ENCODE data around the gene AIRE. TPM values are rescaled to one million over a fixed set of nuclear protein-coding genes. Genes with fewer than 3 reads are reported as not detected.

AIRE gene
- total RNA-seq, 1 experiment from 2014 or later, result 0.10 TPM

- no peaks in the 10 kb centered on the region for H3K4me1 ChIP-seq
- DNase-seq, result no peak
Measured at GRCh38 chr21:44261675-44262295, 23.9 kb upstream of the AIRE start, which contains the start of gene DNMT3L. Gene DNMT3L (minus strand): TSS chr21:44261897. CDS start chr21:44261259, 638 bp downstream.

GRCh38 chr21:44262338-44263056 lies 23.2 kb upstream of the AIRE start:
- H3K4me1 ChIP-seq, result no peaks in the 10 kb centered on the region
- H3K9me3 ChIP-seq (replicated peaks), result no peaks in the 10 kb centered on the region
- DNase-seq, result no peak
- H3K36me3 ChIP-seq, result no peaks in the 10 kb centered on the region
- H3K27ac ChIP-seq, result no peak overlapping the region
- no peak overlapping the region for H3K4me3 ChIP-seq
- no peaks in the 10 kb centered on the region for H3K27me3 ChIP-seq

More at GRCh38 chr21:44261675-44262295, 23.9 kb upstream of the AIRE start, which contains the start of gene DNMT3L:
- Histone ChIP-seq H3K36me3 (no peaks in the 10 kb centered on the region), H3K4me3 (no peak within 1 kb of the TSS), H3K27me3 (no peaks in the 10 kb centered on the region), H3K27ac (no peak within 1 kb of the TSS), H3K9me3 (replicated peaks) (no peaks in the 10 kb centered on the region)

- Histone ChIP-seq H3K27ac (no peak overlapping the region), H3K27me3 (no peaks in the 10 kb centered on the region), H3K9me3 (replicated peaks) (no peaks in the 10 kb centered on the region), H3K4me3 (no peak overlapping the region), H3K36me3 (no peaks in the 10 kb centered on the region), H3K4me1 (no peaks in the 10 kb centered on the region)
- no peak for DNase-seq
Measured at GRCh38 chr21:44263221-44263760, 22.4 kb upstream of the AIRE start.

GRCh38 chr21:44263768-44264167 lies 21.9 kb upstream of the AIRE start:
- no peaks in the 10 kb centered on the region for H3K36me3 ChIP-seq
- H3K4me1 ChIP-seq, result no peaks in the 10 kb centered on the region
- H3K27ac ChIP-seq, result no peak overlapping the region
- no peaks in the 10 kb centered on the region for H3K9me3 ChIP-seq (replicated peaks)
- DNase-seq, result no peak
- no peak overlapping the region for H3K4me3 ChIP-seq
- H3K27me3 ChIP-seq, result no peaks in the 10 kb centered on the region

- no peaks in the 10 kb centered on the region for H3K36me3 ChIP-seq
- no peak for DNase-seq
Measured at GRCh38 chr21:44265734-44266270, 19.9 kb upstream of the AIRE start.

GRCh38 chr21:44267655-44268142 lies 18.0 kb upstream of the AIRE start:
- no peaks in the 10 kb centered on the region for H3K27me3 ChIP-seq
- no peaks in the 10 kb centered on the region for H3K9me3 ChIP-seq (replicated peaks)
- DNase-seq, result no peak
- no peaks in the 10 kb centered on the region for H3K4me1 ChIP-seq
- H3K27ac ChIP-seq, result no peak overlapping the region
- H3K36me3 ChIP-seq, result no peaks in the 10 kb centered on the region
- H3K4me3 ChIP-seq, result no peak overlapping the region

More at GRCh38 chr21:44265734-44266270, 19.9 kb upstream of the AIRE start:
- Histone ChIP-seq H3K4me1 (no peaks in the 10 kb centered on the region), H3K4me3 (no peak overlapping the region), H3K27me3 (no peaks in the 10 kb centered on the region), H3K27ac (no peak overlapping the region), H3K9me3 (replicated peaks) (no peaks in the 10 kb centered on the region)

GRCh38 chr21:44269090-44269489 lies 16.6 kb upstream of the AIRE start:
- Histone ChIP-seq H3K4me3 (no peak overlapping the region), H3K36me3 (no peaks in the 10 kb centered on the region), H3K27ac (no peak overlapping the region), H3K9me3 (replicated peaks) (no peaks in the 10 kb centered on the region), H3K27me3 (no peaks in the 10 kb centered on the region), H3K4me1 (no peaks in the 10 kb centered on the region)
- DNase-seq, result no peak

GRCh38 chr21:44271558-44272283 lies 14.0 kb upstream of the AIRE start:
- no peak for DNase-seq
- Histone ChIP-seq H3K27ac (no peak overlapping the region), H3K9me3 (replicated peaks) (no peaks in the 10 kb centered on the region), H3K4me1 (no peaks in the 10 kb centered on the region), H3K36me3 (no peaks in the 10 kb centered on the region), H3K27me3 (no peaks in the 10 kb centered on the region), H3K4me3 (no peak overlapping the region)

GRCh38 chr21:44272284-44272858 lies 13.3 kb upstream of the AIRE start:
- Histone ChIP-seq H3K36me3 (no peaks in the 10 kb centered on the region), H3K4me3 (no peak overlapping the region), H3K27me3 (no peaks in the 10 kb centered on the region), H3K27ac (no peak overlapping the region), H3K9me3 (replicated peaks) (no peaks in the 10 kb centered on the region), H3K4me1 (no peaks in the 10 kb centered on the region)
- no peak for DNase-seq

- Histone ChIP-seq H3K9me3 (replicated peaks) (no peaks in the 10 kb centered on the region), H3K4me3 (no peak overlapping the region), H3K36me3 (no peaks in the 10 kb centered on the region), H3K27me3 (no peaks in the 10 kb centered on the region), H3K4me1 (no peaks in the 10 kb centered on the region), H3K27ac (no peak overlapping the region)
- no peak for DNase-seq
Measured at GRCh38 chr21:44273046-44273445, 12.6 kb upstream of the AIRE start.

- Histone ChIP-seq H3K27ac (no peak overlapping the region), H3K4me3 (no peak overlapping the region), H3K36me3 (no peaks in the 10 kb centered on the region), H3K9me3 (replicated peaks) (no peaks in the 10 kb centered on the region), H3K27me3 (0 out of 2 replicates have a peak, but pooled peaks cover 3% of the 10 kb centered on the region), H3K4me1 (peaks cover 12% of the 10 kb centered on the region)
- no peak for DNase-seq
Measured at GRCh38 chr21:44275041-44275440, 10.6 kb upstream of the AIRE start.

GRCh38 chr21:44279354-44280260 lies 6.1 kb upstream of the AIRE start:
- H3K9me3 ChIP-seq (replicated peaks), result no peaks in the 10 kb centered on the region
- peak in 1 of 2 experiments; percentile 37 for DNase-seq
- no peak overlapping the region for H3K4me3 ChIP-seq
- 0 out of 2 replicates have a peak, but pooled peaks cover 5% of the 10 kb centered on the region for H3K27me3 ChIP-seq
- no peak overlapping the region for H3K27ac ChIP-seq
- H3K4me1 ChIP-seq, result peaks cover 18% of the 10 kb centered on the region
- no peaks in the 10 kb centered on the region for H3K36me3 ChIP-seq

GRCh38 chr21:44281801-44282200 lies 3.9 kb upstream of the AIRE start:
- Histone ChIP-seq H3K4me3 (no peak overlapping the region), H3K9me3 (replicated peaks) (no peaks in the 10 kb centered on the region), H3K27me3 (0 out of 2 replicates have a peak, but pooled peaks cover 5% of the 10 kb centered on the region), H3K36me3 (no peaks in the 10 kb centered on the region), H3K27ac (no peak overlapping the region), H3K4me1 (peaks cover 18% of the 10 kb centered on the region)
- DNase-seq, result no peak
